ENCODE data around the gene LRRC71.

Gene LRRC71

DNA sequence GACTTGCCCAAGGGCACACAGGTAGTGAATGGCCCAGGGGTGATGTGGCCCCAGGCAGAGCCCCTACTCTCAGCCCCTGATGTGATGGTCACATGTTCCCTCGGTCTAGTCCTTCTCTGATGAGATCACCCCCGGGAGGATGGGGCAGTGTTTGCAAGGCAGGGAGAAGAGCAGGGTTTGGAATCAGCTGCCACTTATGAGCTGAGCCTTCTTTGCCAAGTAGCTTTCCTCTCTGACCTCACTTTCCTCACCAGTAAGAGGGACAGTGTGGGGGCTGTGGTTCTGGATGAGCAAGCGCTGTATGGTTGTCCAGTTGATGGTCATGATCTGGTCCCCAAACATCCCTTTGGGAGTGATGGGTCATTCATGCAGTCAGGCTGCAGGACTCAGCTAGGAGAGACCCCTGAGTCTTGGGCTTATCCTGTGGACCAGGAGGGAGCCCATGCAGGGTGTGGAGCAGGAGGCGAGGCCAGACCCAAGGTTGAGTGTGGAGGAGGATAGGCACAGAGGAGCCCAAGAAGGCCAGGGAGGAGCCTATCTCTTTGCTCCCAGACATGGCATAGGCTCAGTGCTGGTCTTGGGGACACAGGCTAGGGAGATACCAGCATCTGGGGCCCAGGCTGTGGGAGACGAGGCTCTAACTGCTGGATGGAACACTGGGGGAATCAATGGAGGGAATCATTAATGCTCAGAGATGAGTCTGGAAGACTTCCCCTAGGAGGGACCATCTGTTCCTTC, 42.8 kb upstream of the LRRC71 start:
- no peak for DNase-seq (ENCODE audit: insufficient read length, low spot score)
- FAIRE-seq: no peak

DNA sequence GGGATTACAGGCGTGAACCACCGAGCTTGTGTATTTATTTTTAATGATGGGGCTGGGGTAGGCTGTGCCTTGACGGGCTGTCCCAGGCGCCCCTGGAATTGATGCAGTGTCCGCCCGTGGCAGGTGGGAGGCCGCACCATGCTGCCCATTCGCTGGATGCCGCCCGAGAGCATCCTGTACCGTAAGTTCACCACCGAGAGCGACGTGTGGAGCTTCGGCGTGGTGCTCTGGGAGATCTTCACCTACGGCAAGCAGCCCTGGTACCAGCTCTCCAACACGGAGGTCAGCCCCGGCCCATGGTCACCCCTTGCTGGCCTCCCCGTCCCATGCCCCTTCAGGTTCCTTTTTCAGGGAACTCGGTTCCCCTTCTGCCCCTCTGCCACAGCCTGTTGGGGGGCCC, 40.6 kb upstream of the LRRC71 start:
- FAIRE-seq (no peak), DNase-seq (ENCODE audit: insufficient read length, low spot score) (no peak)
- TF ChIP-seq, protein P1, sequence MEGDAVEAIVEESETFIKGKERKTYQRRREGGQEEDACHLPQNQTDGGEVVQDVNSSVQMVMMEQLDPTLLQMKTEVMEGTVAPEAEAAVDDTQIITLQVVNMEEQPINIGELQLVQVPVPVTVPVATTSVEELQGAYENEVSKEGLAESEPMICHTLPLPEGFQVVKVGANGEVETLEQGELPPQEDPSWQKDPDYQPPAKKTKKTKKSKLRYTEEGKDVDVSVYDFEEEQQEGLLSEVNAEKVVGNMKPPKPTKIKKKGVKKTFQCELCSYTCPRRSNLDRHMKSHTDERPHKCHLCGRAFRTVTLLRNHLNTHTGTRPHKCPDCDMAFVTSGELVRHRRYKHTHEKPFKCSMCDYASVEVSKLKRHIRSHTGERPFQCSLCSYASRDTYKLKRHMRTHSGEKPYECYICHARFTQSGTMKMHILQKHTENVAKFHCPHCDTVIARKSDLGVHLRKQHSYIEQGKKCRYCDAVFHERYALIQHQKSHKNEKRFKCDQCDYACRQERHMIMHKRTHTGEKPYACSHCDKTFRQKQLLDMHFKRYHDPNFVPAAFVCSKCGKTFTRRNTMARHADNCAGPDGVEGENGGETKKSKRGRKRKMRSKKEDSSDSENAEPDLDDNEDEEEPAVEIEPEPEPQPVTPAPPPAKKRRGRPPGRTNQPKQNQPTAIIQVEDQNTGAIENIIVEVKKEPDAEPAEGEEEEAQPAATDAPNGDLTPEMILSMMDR (IDR thresholded peaks at IDR 0.05; ENCODE audit: insufficient read depth, missing control alignments): no peak

More for the DNA sequence above, 42.8 kb upstream of the LRRC71 start:
- TF ChIP-seq, protein P1 (IDR thresholded peaks at IDR 0.05; ENCODE audit: insufficient read depth, missing control alignments): no peak

DNA sequence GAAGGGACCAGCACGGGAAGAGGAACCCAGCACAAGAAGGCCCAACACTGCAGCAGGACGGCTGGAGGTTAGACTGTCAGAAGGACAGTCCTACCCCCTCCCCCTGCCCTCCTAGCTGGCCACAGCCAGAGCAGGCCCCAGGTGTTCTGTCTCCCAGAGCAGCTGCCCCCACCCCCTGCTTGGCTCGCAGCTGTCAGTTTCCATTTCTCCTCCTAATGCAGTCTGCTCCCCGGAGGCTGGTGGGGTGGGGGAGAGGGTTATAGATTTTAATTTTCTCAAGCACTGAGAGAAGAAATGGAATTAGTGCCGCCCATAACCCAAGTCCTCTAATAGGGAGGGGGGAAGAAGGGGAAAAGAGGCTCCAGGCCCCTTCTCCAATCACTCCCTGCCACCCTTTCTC, 40.0 kb upstream of the LRRC71 start:
- DNase-seq (ENCODE audit: insufficient read length, low spot score) (no peak), FAIRE-seq (no peak)
- TF ChIP-seq, protein P1 (IDR thresholded peaks at IDR 0.05; ENCODE audit: insufficient read depth, missing control alignments): no peak

DNA sequence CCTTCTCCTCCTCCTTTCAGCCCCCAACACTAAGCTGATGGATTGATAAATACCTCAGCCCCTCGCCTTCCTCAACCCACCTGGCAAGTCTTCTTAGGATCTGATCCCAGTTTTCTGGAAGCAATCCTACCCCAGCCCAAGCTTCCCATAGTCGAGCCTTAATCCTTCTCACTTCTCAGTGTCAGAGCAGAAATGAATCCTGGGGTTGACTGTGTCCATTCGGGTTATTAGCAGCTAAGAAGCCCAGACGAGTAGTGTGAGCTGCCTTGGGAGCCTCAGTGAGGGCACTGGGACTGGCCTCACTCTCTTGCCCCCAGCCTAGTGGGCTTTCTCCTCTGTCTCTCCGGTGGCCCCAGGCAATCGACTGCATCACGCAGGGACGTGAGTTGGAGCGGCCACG, 39.3 kb upstream of the LRRC71 start:
- DNase-seq (ENCODE audit: insufficient read length, low spot score): no peak
- TF ChIP-seq, protein P1 (IDR thresholded peaks at IDR 0.05; ENCODE audit: insufficient read depth, missing control alignments): no peak
- no peak for FAIRE-seq

DNA sequence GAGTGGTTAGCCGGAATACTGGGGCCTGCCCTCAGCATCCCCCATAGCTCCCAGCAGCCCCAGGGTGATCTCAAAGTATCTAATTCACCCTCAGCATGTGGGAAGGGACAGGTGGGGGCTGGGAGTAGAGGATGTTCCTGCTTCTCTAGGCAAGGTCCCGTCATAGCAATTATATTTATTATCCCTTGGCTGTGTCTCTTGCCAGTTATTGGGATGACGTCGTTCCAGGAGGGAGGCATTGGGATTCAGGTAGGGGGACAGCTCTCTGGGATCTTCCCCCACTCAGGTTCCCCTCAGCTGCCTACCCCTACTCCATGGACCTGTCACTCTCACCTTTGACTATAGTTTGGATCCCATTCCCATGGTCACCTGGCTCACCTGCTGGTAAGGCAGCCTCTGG, 38.8 kb upstream of the LRRC71 start:
- TF ChIP-seq, protein P1 (IDR thresholded peaks at IDR 0.05; ENCODE audit: insufficient read depth, missing control alignments): no peak
- FAIRE-seq: no peak
- no peak for DNase-seq (ENCODE audit: insufficient read length, low spot score)

DNA sequence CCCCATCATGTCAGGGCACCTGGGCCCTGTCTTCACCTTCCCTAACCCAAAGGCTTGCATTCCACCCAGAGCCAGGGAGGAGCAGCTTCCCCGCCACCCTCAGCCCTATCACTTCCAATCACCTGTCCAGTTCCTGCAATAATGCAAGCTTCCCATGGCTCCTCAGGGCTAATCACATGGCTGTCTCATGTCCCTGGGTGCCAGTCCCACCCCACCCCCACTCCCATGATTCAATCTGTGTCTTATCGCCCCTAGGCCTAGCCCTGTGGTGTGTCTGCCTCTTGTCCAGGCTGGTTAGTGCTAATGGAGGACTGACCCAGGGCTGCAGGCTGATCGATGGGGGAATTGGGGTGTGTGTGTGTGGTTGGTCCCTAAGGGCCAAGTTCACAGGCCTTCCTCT, 37.9 kb upstream of the LRRC71 start:
- FAIRE-seq: no peak
- TF ChIP-seq, protein P1 (IDR thresholded peaks at IDR 0.05; ENCODE audit: insufficient read depth, missing control alignments): no peak
- no peak for DNase-seq (ENCODE audit: insufficient read length, low spot score)

DNA sequence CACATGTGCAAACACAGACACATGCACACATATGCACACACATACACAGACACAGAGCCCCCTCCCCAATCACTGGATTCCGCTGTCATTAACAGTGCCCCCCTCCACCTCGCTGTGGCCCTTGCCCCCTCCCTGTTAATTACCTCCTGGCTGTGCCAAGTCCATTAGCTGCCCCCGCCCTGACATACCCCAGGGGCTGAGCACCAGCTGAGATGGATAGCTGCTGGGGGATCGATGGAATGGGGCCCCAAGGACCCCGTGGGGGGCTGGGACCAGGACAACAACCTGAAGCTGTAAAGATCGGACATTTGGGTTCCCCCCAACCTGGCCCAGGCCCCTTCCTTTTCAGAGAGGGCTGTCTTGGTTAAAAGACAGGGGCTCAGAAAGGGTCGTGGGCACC, 36.5 kb upstream of the LRRC71 start:
- DNase-seq (ENCODE audit: insufficient read length, low spot score) (no peak), FAIRE-seq (no peak)
- TF ChIP-seq, protein P1 (IDR thresholded peaks at IDR 0.05; ENCODE audit: insufficient read depth, missing control alignments): no peak
